BLaER1 (cell line): ENCODE data around the gene GPN1.

Experiments used
- H3K27ac ChIP-seq: shearing (Covaris generic); formaldehyde crosslinking; 2 replicates; pipeline ENCODE4 v1.8.1; 2022
- H3K27me3 ChIP-seq: shearing (Covaris generic); formaldehyde crosslinking; 2 replicates; pipeline ENCODE4 v1.8.1; 2022
- H3K36me3 ChIP-seq: shearing (Covaris generic); formaldehyde crosslinking; 2 replicates; pipeline ENCODE4 v1.8.1; 2022
- H3K4me1 ChIP-seq: shearing (Covaris generic); formaldehyde crosslinking; 2 replicates; pipeline ENCODE4 v1.8.1; 2022
- H3K4me2 ChIP-seq: shearing (Covaris generic); formaldehyde crosslinking; 2 replicates; pipeline ENCODE4 v1.8.1; 2022
- H3K4me3 ChIP-seq: shearing (Covaris generic); formaldehyde crosslinking; 2 replicates; pipeline ENCODE4 v1.8.1; 2022
- H3K9ac ChIP-seq: shearing (Covaris generic); formaldehyde crosslinking; 2 replicates; pipeline ENCODE4 v1.8.1; 2022
- H3K9me3 ChIP-seq: shearing (Covaris generic); formaldehyde crosslinking; 2 replicates; pipeline ENCODE4 v1.8.1; 2022
- H4K20me1 ChIP-seq: shearing (Covaris generic); formaldehyde crosslinking; 2 replicates; pipeline ENCODE4 v1.8.1; 2022
- Cebpa-rat ChIP-seq: shearing (Covaris generic); IDR thresholded peaks from 2 replicates; pipeline ENCODE4 v1.8.1; 2022

Gene GPN1

DNA sequence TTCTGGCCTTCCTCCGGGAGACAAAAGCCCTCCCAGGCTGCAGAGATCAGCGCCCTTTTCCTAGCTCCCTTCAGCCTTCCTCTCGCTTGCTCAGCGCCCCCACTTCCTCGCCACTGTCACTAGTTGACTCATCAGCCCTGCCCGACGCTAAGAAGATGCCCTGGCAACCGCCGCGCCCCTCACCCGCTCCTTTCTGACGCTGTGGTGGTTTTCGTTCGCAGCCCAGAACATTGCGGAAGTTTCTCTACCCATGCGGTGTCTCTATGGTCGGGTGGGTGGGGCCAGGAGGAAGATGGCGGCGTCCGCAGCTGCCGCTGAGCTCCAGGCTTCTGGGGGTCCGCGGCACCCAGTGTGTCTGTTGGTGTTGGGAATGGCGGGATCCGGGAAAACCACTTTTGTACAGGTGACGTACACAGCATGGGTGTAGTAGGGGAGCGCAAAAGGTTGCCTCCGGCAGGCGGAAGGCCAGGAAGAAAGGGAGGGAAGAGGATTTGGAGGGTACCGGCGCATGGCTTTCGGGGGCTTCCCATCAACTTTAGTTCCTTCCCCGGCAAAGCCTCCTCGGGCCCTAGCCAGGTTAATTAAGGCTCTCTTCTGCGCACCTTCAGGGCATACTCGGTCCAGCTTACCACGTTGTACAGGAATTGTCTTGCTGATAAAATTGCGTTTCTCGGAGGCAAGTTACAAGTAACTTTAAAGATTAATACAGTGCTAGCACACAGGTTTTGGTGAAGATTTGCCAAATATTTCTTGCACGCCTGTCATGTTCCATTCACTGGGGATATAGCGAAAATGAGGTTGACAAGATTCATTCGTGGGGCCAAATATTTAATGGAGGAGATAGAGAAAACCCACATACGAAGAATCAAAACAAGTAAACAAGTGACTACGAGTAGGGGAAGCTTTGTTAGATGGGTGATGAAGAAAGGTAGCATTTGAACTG, at the start of gene GPN1, which contains the start of gene CCDC121:
Gene GPN1, plus strand, starts transcription at position 284 of the 943 bp plus-strand sequence. Its CDS starts 9 bp downstream, at position 293.
Gene CCDC121, minus strand, starts transcription at position 246 of the 943 bp plus-strand sequence. CDS start 1,213 bp downstream, outside the sequence.
- Histone ChIP-seq H3K36me3 (peaks cover 46% of the 10 kb centered on the region), H3K4me1 (peaks cover 40% of the 10 kb centered on the region), H3K4me2 (peak within 1 kb of the TSS; percentile 99), H3K9ac (peak within 1 kb of the TSS; percentile 94), H3K4me3 (peak within 1 kb of the TSS; percentile 89), H3K27me3 (no peaks in the 10 kb centered on the region), H3K9me3 (no peaks in the 10 kb centered on the region), H4K20me1 (no peaks in the 10 kb centered on the region), H3K27ac (peak within 1 kb of the TSS; percentile 91)
- TF ChIP-seq Cebpa-rat = no peak

DNA sequence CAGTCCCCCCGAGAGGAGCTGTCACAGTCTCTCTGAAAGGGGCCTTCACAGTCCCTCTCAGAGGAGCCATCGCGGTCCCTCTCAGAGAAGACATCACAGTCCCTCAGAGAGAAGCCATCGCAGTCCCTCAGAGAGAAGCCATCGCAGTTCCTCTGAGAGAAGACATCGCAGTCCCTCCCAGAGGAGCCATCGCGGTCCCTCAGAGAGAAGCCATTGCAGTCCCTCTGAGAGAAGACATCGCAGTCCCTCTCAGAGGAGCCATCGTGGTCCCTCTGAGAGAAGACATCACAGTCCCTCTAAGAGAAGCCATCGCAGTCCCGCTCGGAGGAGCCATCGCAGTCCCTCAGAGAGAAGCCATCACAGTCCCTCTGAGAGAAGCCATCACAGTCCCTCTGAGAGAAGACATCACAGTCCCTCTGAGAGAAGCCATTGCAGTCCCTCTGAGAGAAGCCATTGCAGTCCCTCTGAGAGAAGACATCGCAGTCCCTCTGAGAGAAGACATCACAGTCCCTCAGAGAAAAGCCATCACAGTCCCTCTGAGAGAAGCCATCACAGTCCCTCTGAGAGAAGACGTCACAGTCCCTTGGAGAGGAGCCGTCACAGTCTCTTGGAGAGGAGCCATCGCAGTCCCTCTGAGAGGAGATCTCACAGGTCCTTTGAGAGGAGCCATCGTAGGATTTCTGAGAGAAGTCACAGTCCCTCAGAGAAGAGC, 47.3 kb upstream of the GPN1 start:
- TF ChIP-seq Cebpa-rat = no peak
- Histone ChIP-seq H3K4me3 (0 out of 2 replicates have a peak overlapping the region, but pooled peaks have one; percentile 83), H4K20me1 (peaks cover 21% of the 10 kb centered on the region; the same call in 1 of the 2 replicates), H3K4me1 (peaks cover 37% of the 10 kb centered on the region), H3K27ac (peak overlapping the region; percentile 89), H3K9me3 (peaks cover 48% of the 10 kb centered on the region), H3K9ac (peak overlapping the region; percentile 51; the same call in 1 of the 2 replicates), H3K27me3 (no peaks in the 10 kb centered on the region), H3K4me2 (peak overlapping the region; percentile 98), H3K36me3 (peaks cover 9% of the 10 kb centered on the region)

DNA sequence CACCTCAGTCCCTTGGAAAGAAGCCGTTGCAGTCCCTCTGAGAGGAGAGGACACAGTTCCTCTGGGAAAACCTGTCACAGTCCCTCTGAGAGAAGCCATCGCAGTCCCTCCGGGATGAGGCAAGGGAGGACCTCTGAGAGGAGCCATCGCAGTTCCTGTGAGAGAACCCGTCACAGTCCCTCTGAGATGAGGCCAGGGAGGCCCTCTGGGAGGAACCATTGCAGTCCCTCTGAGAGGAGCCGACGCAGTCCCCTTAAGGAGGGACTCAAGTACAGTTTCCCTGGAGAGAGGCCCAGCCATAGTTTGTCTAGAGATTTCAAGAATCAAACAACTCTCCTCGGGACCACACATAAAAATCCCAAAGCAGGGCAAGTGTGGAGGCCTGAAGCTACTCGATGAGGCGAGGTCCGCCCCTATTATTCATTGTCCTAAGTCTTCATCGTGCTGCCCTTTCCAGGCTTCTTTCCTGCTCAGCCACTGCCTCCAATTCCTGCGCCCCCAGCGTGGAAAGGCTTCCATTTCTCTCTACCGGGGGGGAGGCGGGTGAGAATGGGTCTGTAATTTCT, 46.6 kb upstream of the GPN1 start:
- Histone ChIP-seq H3K9me3 (peaks cover 48% of the 10 kb centered on the region), H3K4me2 (peak overlapping the region; percentile 98), H3K27ac (peak overlapping the region; percentile 89), H3K4me3 (peak overlapping the region; percentile 83), H3K4me1 (peaks cover 37% of the 10 kb centered on the region), H3K9ac (peak overlapping the region; percentile 51; the same call in 1 of the 2 replicates), H4K20me1 (peaks cover 27% of the 10 kb centered on the region; the same call in 1 of the 2 replicates), H3K27me3 (no peaks in the 10 kb centered on the region), H3K36me3 (peaks cover 16% of the 10 kb centered on the region)
- TF ChIP-seq Cebpa-rat = no peak

DNA sequence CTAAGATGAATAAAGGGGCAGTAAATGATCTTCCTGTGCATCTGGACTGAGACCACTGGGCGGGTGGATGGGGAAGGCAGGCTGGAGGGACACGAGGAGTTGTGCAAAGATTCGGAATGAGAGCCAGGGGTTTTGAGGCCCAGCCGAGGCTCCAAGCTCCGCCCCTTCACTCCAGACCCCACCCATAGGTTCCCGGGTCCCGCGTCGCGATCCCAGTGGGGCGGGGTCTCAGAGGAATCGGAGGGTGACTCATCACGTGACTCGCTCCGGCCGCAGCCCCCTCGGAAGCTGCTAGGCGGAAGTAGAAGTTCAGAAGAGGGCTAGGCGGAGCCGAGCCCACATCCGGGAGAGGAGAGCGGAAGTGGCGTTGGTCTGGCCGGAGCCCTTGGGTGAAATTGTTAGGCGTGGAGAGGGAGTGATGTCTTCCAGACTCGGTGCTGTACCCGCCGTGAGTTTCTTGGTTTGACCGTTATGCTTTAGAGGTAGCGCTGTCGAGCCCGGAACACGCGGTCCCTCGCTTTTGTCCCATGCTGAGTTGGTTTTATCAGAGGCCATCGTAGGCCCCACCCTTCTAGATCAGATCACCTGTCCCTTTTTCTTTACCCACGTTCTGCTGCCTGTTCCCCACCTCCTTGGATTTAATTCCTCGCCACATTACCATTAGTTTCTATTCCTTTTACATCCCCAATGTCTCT, 46.0 kb upstream of the GPN1 start, which contains the start of gene ZNF512:
Gene ZNF512, plus strand, starts transcription at position 348 of the 695 bp plus-strand sequence. Its CDS starts 71 bp downstream, at position 419.
- peaks cover 30% of the 10 kb centered on the region; the same call in 1 of the 2 replicates for H4K20me1 ChIP-seq
- peak within 1 kb of the TSS; percentile 89 for H3K27ac ChIP-seq
- H3K4me1 ChIP-seq = peaks cover 37% of the 10 kb centered on the region
- peaks cover 48% of the 10 kb centered on the region for H3K9me3 ChIP-seq
- no peaks in the 10 kb centered on the region for H3K27me3 ChIP-seq
- H3K4me2 ChIP-seq = peak within 1 kb of the TSS; percentile 98
- peak within 1 kb of the TSS; percentile 92 for H3K9ac ChIP-seq
- TF ChIP-seq Cebpa-rat = no peak
- H3K4me3 ChIP-seq = peak within 1 kb of the TSS; percentile 83
- H3K36me3 ChIP-seq = peaks cover 22% of the 10 kb centered on the region

DNA sequence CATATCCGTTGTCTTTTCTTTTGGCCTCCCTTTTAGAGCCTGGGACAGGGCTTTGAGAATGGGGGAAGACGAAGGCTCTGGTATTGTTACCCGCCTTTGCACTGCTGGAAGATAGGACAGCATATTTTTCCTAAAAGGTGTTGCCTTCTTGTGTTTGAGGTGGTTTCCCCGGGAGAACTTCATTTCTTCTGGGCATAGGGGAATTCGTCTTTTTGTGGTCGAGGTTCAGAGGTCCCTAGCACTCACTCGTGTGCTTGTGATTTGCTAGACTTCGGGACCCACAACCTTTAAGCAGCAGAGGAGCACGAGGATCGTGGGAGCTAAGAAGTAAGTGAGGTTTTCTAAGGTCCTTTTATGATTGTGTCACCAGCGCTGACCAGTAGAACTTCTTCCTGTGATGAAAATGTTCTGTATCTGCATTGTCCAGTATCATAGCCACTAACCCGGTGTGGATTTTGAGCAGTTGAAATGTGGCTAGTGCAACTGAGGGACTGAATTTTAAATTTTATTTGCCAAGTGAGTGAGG, 45.4 kb upstream of the GPN1 start:
- peak overlapping the region; percentile 83 for H3K4me3 ChIP-seq
- H3K9ac ChIP-seq = peak overlapping the region; percentile 92
- peaks cover 28% of the 10 kb centered on the region for H3K36me3 ChIP-seq
- peaks cover 37% of the 10 kb centered on the region for H3K4me1 ChIP-seq
- H3K27me3 ChIP-seq = no peaks in the 10 kb centered on the region
- peak overlapping the region; percentile 89 for H3K27ac ChIP-seq
- peaks cover 30% of the 10 kb centered on the region; the same call in 1 of the 2 replicates for H4K20me1 ChIP-seq
- peaks cover 48% of the 10 kb centered on the region for H3K9me3 ChIP-seq
- peak overlapping the region; percentile 98 for H3K4me2 ChIP-seq
- TF ChIP-seq Cebpa-rat = no peak

DNA sequence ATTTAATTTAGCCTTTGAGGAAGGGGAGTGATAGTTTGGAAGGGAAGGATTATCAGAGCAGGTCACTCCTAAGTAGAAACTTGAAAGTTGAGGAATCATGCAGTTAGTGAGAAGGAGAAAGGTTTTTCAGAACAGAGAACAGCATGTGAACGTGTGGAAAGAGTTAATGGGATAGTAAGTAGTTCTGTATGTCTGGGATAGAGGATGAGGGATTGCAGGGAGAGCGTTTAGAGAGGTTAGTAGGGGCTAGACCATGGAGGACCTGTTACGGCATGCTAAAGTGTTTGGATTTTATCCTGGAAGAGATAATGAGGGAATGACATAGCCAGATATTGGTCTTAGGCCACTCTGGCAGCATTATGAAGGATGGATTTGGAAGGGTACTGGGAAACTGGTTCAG, 44.3 kb upstream of the GPN1 start:
- TF ChIP-seq Cebpa-rat = no peak
- Histone ChIP-seq H3K4me2 (peak overlapping the region; percentile 98), H3K27me3 (no peaks in the 10 kb centered on the region), H3K4me3 (peak overlapping the region; percentile 83), H3K36me3 (peaks cover 34% of the 10 kb centered on the region), H4K20me1 (peaks cover 31% of the 10 kb centered on the region; the same call in 1 of the 2 replicates), H3K27ac (no peak overlapping the region), H3K9me3 (peaks cover 47% of the 10 kb centered on the region), H3K4me1 (peaks cover 37% of the 10 kb centered on the region), H3K9ac (peak overlapping the region; percentile 92; the same call in 1 of the 2 replicates)

DNA sequence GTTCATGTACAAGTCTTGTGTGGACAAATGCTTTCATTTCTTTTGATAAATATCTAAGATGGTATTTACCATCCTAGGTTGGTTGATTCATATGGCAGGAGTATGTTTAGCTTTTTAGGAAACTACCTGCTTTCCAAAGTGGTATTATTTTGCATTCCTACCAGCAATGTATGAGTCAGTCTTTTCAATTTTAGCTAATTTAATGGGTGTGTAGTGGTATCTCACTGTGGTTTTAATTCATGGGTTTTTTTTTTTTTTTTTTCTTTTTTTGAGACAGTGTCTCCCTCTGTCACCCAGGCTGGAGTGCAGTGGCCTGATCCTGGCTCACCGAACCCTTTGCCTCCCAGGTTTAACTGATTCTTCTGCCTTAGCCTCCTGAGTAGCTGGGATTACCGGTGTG, 41.8 kb upstream of the GPN1 start:
- Histone ChIP-seq H3K4me3 (no peak overlapping the region), H3K27me3 (no peaks in the 10 kb centered on the region), H3K27ac (no peak overlapping the region), H3K9me3 (peaks cover 65% of the 10 kb centered on the region), H3K36me3 (peaks cover 51% of the 10 kb centered on the region), H4K20me1 (peaks cover 50% of the 10 kb centered on the region; the same call in 1 of the 2 replicates), H3K4me2 (no peak overlapping the region), H3K9ac (no peak overlapping the region), H3K4me1 (peaks cover 31% of the 10 kb centered on the region)
- TF ChIP-seq Cebpa-rat = no peak

GRCh38 chr2:27588308-27588707, 40.5 kb upstream of the GPN1 start:
- Histone ChIP-seq H3K36me3 (peaks cover 64% of the 10 kb centered on the region), H3K27me3 (no peaks in the 10 kb centered on the region), H3K4me2 (no peak overlapping the region), H3K4me3 (no peak overlapping the region), H3K27ac (no peak overlapping the region), H3K4me1 (peaks cover 25% of the 10 kb centered on the region), H4K20me1 (peaks cover 53% of the 10 kb centered on the region; the same call in 1 of the 2 replicates), H3K9me3 (peaks cover 78% of the 10 kb centered on the region), H3K9ac (no peak overlapping the region)
- no peak for TF ChIP-seq Cebpa-rat
